Measurements from ENCODE around the gene PELI3.

The PELI3 gene

DNA sequence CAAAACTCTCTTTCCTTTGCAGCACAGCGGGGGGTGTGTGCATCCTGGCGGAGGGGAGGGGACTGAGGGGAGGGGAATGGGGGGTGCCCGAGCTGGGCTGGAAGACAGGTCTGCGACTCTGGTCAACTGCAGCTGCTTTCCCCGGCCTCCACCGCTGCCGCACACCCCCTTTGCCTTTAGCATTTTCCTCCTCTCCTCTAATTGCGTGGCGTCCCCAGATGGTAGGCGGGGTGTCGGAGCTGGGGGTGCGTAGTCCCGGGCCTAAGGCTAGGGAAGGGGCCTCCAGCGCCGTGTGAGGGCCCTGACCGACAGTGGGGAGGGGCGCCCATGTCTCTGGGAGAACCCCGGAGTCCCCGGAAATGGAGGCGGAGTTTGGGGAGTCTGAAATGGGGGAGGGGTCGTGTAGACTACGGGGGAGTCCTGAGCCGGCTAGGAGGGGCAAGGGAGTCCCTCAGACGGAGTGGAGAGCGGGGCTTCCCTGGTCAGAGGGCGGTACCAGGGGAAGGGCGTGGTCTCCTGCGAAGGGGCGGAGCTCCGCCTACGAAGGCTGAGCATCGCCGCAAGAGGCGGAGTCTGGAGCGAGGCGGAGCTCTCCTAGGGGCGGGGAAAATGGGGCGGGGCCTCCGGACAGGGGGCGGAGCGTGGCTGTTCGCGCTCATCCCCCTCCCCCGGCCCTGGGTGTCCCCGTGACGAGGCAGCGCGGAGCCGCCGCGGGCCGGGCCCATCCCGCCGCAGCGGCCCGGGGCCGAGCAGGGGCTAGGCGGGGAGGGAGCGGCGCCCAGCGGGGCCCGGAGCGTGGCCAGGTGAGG lies at the start of gene PELI3:
Gene PELI3 (plus strand): TSS at position 681 of the 809 bp plus-strand sequence. CDS start 1,224 bp downstream, outside the sequence.
- TF ChIP-seq Cebpa-rat (IDR thresholded peaks at IDR 0.05), result no peak
- peaks cover 24% of the 10 kb centered on the region for H4K20me1 ChIP-seq
- no peaks in the 10 kb centered on the region for H3K27me3 ChIP-seq
- peak within 1 kb of the TSS; percentile 99 for H3K4me2 ChIP-seq
- peak within 1 kb of the TSS; percentile 80 for H3K4me3 ChIP-seq
- H3K9me3 ChIP-seq, result peaks cover 16% of the 10 kb centered on the region
- H3K4me1 ChIP-seq, result peaks cover 52% of the 10 kb centered on the region
- H3K36me3 ChIP-seq, result peaks cover 18% of the 10 kb centered on the region
- H3K27ac ChIP-seq, result peak within 1 kb of the TSS; percentile 85
- H3K9ac ChIP-seq, result peak within 1 kb of the TSS; percentile 79

GRCh38 chr11:66417000-66417399 lies 49.7 kb upstream of the PELI3 start:
- Histone ChIP-seq H3K36me3 (no peaks in the 10 kb centered on the region), H3K27me3 (peaks cover 98% of the 10 kb centered on the region), H3K27ac (no peak overlapping the region), H3K4me1 (peaks cover 10% of the 10 kb centered on the region), H3K9me3 (peaks cover 11% of the 10 kb centered on the region; the same call in 1 of the 2 replicates), H3K4me2 (no peak overlapping the region), H4K20me1 (peaks cover 81% of the 10 kb centered on the region), H3K4me3 (no peak overlapping the region), H3K9ac (no peak overlapping the region)
- TF ChIP-seq Cebpa-rat (IDR thresholded peaks at IDR 0.05), result no peak

DNA sequence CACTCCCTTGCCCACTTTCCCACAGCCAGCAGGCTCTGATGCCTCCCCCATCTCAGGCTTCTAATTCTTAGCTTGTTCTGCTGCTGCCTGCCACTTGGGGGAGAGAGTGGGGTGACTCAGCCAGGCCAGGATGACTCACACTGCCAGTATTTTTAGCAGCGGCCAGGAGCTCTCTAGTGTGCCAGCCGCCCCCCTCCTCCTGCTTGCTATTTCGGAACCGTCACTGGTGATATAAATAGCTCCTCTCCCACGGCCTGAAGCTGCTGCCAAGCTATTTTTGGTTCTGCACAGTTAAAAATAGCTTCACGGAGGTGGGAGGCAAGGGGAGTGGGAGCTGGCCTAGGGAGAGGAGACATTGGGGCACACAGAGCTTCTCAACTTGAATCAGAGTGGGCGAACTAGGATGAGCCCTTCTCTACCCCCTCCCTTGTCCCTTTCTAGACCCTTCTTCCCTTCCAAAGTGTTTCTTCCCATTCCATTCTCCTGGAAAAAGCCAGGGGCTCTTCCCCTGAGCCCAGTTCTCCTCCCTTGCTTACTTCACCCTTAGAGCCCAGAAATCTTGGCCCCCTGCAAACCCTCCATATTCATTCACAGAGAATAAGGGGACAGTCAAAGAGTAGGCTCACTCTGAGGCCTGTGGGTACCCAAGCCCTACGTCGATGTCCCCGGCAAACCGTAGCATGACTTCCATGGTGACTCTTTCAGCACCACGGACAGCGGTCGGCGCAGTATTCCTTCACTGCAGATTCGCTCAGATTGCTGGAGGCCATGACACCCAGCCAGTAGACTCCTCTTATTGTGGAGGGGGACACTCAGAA lies 48.3 kb upstream of the PELI3 start:
- Histone ChIP-seq H3K9me3 (peaks cover 11% of the 10 kb centered on the region; the same call in 1 of the 2 replicates), H3K4me1 (peaks cover 10% of the 10 kb centered on the region), H3K27ac (no peak overlapping the region), H3K36me3 (no peaks in the 10 kb centered on the region), H3K4me2 (peak overlapping the region; percentile 50), H3K4me3 (no peak overlapping the region), H3K27me3 (peaks cover 98% of the 10 kb centered on the region), H4K20me1 (peaks cover 79% of the 10 kb centered on the region), H3K9ac (no peak overlapping the region)
- TF ChIP-seq Cebpa-rat (IDR thresholded peaks at IDR 0.05), result no peak

DNA sequence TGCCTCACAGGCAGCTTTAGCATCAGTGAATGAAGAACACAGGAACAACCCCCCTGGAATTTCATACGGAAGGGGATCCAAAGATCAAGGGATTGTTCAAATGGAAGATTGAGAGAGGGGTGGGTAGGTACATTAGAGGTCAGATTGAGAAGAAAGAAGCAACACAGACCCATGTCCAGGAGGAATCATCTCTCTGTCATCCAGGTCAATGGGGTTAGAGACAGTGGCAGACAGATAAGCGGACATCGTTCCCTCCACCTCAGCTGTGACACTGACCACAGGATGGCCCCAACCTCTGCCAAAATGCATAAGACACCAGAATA lies 47.8 kb upstream of the PELI3 start:
- Histone ChIP-seq H3K36me3 (no peaks in the 10 kb centered on the region), H3K4me3 (no peak overlapping the region), H3K27ac (no peak overlapping the region), H3K4me2 (no peak overlapping the region), H3K9me3 (peaks cover 11% of the 10 kb centered on the region; the same call in 1 of the 2 replicates), H3K9ac (no peak overlapping the region), H4K20me1 (peaks cover 79% of the 10 kb centered on the region), H3K4me1 (peaks cover 10% of the 10 kb centered on the region), H3K27me3 (peaks cover 98% of the 10 kb centered on the region)
- no peak for TF ChIP-seq Cebpa-rat (IDR thresholded peaks at IDR 0.05)

- H4K20me1 ChIP-seq, result peaks cover 79% of the 10 kb centered on the region
- H3K4me1 ChIP-seq, result peaks cover 10% of the 10 kb centered on the region
- H3K4me2 ChIP-seq, result no peak overlapping the region
- H3K36me3 ChIP-seq, result no peaks in the 10 kb centered on the region
- no peak overlapping the region for H3K27ac ChIP-seq
- H3K27me3 ChIP-seq, result peaks cover 98% of the 10 kb centered on the region
- H3K9me3 ChIP-seq, result peaks cover 11% of the 10 kb centered on the region; the same call in 1 of the 2 replicates
- no peak overlapping the region for H3K4me3 ChIP-seq
- H3K9ac ChIP-seq, result no peak overlapping the region
- TF ChIP-seq Cebpa-rat (IDR thresholded peaks at IDR 0.05), result no peak
Observed at GRCh38 chr11:66419825-66420224, 46.9 kb upstream of the PELI3 start.

DNA sequence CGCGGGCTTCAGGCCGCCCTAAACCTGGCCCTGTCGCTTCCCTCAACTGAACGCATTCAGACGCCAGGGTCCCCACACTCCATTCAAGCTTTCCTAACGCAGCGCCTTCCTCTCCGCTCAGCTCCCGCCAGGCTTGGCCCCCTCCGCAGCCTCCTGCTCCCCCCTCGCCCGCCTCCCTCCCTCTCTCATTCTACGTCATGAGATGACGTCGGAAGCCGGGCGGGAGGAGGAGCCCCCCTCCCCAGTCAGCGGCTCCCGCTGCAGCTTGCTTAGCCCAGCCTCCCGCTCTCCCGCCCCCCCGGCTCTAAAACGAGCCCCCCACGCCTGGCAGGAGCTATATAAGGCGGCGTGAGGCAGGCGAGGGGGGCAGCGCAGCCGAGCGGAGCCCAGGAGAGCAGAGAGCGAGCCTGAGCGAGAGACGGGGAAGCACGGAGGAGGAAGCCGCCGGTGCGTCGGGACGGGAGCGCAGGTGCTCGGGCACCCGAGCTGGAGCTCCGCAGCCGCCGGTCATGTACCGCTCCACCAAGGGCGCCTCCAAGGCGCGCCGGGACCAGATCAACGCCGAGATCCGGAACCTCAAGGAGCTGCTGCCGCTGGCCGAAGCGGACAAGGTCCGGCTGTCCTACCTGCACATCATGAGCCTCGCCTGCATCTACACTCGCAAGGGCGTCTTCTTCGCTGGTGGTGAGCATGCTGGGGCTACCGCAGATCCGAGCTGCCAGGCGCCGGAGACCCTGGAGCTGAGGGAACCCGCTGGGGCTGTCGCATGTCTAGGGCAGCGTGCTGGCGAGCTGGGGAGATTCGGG lies 45.8 kb upstream of the PELI3 start, which contains the start of gene NPAS4:
Gene NPAS4 (plus strand): TSS at position 365 of the 806 bp plus-strand sequence. CDS start 145 bp downstream, at position 510.
- no peak for TF ChIP-seq Cebpa-rat (IDR thresholded peaks at IDR 0.05)
- Histone ChIP-seq H3K27ac (no peak within 1 kb of the TSS), H3K4me2 (no peak within 1 kb of the TSS), H3K4me3 (no peak within 1 kb of the TSS), H3K27me3 (peaks cover 92% of the 10 kb centered on the region), H3K36me3 (no peaks in the 10 kb centered on the region), H4K20me1 (peaks cover 76% of the 10 kb centered on the region), H3K9ac (no peak within 1 kb of the TSS), H3K4me1 (peaks cover 10% of the 10 kb centered on the region), H3K9me3 (peaks cover 11% of the 10 kb centered on the region; the same call in 1 of the 2 replicates)

GRCh38 chr11:66421492-66422205 lies 45.1 kb upstream of the PELI3 start:
- H3K4me2 ChIP-seq, result no peak overlapping the region
- H3K4me3 ChIP-seq, result no peak overlapping the region

GRCh38 chr11:66426314-66426713 lies 40.4 kb upstream of the PELI3 start:
- Histone ChIP-seq H3K36me3 (no peaks in the 10 kb centered on the region), H3K27me3 (peaks cover 37% of the 10 kb centered on the region), H3K4me1 (no peaks in the 10 kb centered on the region), H3K9ac (no peak overlapping the region), H3K4me3 (no peak overlapping the region), H4K20me1 (peaks cover 45% of the 10 kb centered on the region), H3K4me2 (no peak overlapping the region), H3K9me3 (no peaks in the 10 kb centered on the region), H3K27ac (no peak overlapping the region)
- TF ChIP-seq Cebpa-rat (IDR thresholded peaks at IDR 0.05), result no peak

More at GRCh38 chr11:66421492-66422205, 45.1 kb upstream of the PELI3 start:
- Histone ChIP-seq H3K27ac (no peak overlapping the region), H3K4me1 (peaks cover 10% of the 10 kb centered on the region), H3K36me3 (no peaks in the 10 kb centered on the region), H3K9ac (no peak overlapping the region), H4K20me1 (peaks cover 74% of the 10 kb centered on the region), H3K9me3 (peaks cover 11% of the 10 kb centered on the region; the same call in 1 of the 2 replicates), H3K27me3 (peaks cover 84% of the 10 kb centered on the region)
- TF ChIP-seq Cebpa-rat (IDR thresholded peaks at IDR 0.05), result no peak

GRCh38 chr11:66428933-66429332 lies 37.8 kb upstream of the PELI3 start:
- Histone ChIP-seq H3K36me3 (peaks cover 22% of the 10 kb centered on the region), H3K27ac (no peak overlapping the region), H3K9ac (no peak overlapping the region), H3K27me3 (peaks cover 13% of the 10 kb centered on the region), H3K4me1 (no peaks in the 10 kb centered on the region), H3K4me3 (no peak overlapping the region), H3K9me3 (no peaks in the 10 kb centered on the region), H3K4me2 (no peak overlapping the region), H4K20me1 (peaks cover 29% of the 10 kb centered on the region; the same call in 1 of the 2 replicates)
- no peak for TF ChIP-seq Cebpa-rat (IDR thresholded peaks at IDR 0.05)
